GM12878 (cell line): Measurements from ENCODE around the gene CSTA. TPM values are rescaled to one million over a fixed set of nuclear protein-coding genes. Genes with fewer than 3 reads are reported as not detected.

Experiments
- ATAC-seq: fragments of 200-7000 bp; cut with Tn5 transposase; 3 replicates; pipeline ENCODE4 v1.9.1; 2020; ENCODE audit warnings: mild to moderate bottlenecking, moderate library complexity
- BruUV-seq: library from RNA; stranded (reverse); fragments of 400-500 nt; replicated peaks from 2 replicates; lab custom pipeline; 2021; lab: Mats Ljungman, UMichigan
- CTCF ChIA-PET: fragments of 300-600 bp; sonication (Branson Sonifier 250); formaldehyde crosslinking; extraction: SDS; loops from one replicate; lab custom pipeline; 2021; ENCODE audit warnings: inconsistent platforms; lab: Yijun Ruan, JAX
- POLR2A ChIA-PET: fragments of 350-600 bp; formaldehyde crosslinking; extraction: SDS; loops from one replicate; lab custom pipeline; 2021; ENCODE audit warnings: inconsistent platforms; lab: Charles Lee
- RAD21 ChIA-PET: fragments of 300-600 bp; sonication (Branson Sonifier 250); formaldehyde crosslinking; loops from one replicate; lab custom pipeline; 2023; ENCODE audit warnings: antibody characterized with exemption; ENCODE audit not compliant: unreplicated experiment; lab: Charles Lee
- SMC1A ChIA-PET: fragments of 300-600 bp; sonication (Branson Sonifier 250); formaldehyde crosslinking; loops from one replicate; lab custom pipeline; 2023; ENCODE audit not compliant: unreplicated experiment, uncharacterized antibody; lab: Charles Lee
- DNase-seq: peaks from one replicate; pipeline ENCODE4 v3.0.0-alpha.2; 2011; ENCODE audit warnings: low read depth, low spot score
- FAIRE-seq: peaks from 3 replicates; lab custom pipeline; 2011; peaks lifted over from hg19 to GRCh38; lab: Jason Lieb, UNC
- H2AFZ ChIP-seq: 2 replicates; pipeline ENCODE4 v1.6.0; 2011; ENCODE audit warnings: low read depth, low read length, control low read depth; ENCODE audit not compliant: control insufficient read depth
- H3K27ac ChIP-seq: 2 replicates; pipeline ENCODE4 v1.5.1; 2011; ENCODE audit warnings: control low read depth; ENCODE audit not compliant: control insufficient read depth, insufficient read depth
- H3K27me3 ChIP-seq, 2 experiments: replicated peaks in 1 of 2; 2 replicates each; pipeline versions ENCODE4 v1.6.0 to v1.6.1; 2011; ENCODE audit warnings: low read length in 1 of 2; ENCODE audit not compliant: control insufficient read depth in 2 of 2, insufficient read depth in 2 of 2
- H3K36me3 ChIP-seq, 2 experiments: 2 replicates each; pipeline ENCODE4 v1.5.1; 2011; ENCODE audit warnings: low read length in 1 of 2; ENCODE audit not compliant: control insufficient read depth in 2 of 2, insufficient read depth in 2 of 2
- H3K4me1 ChIP-seq: 2 replicates; pipeline ENCODE4 v1.6.1; 2011; ENCODE audit warnings: mild to moderate bottlenecking, low read length, moderate library complexity, mixed read lengths; ENCODE audit not compliant: control insufficient read depth, insufficient read depth
- H3K4me2 ChIP-seq: 2 replicates; pipeline ENCODE4 v1.6.0; 2011; ENCODE audit warnings: control low read depth; ENCODE audit not compliant: control insufficient read depth, insufficient read depth
- H3K4me3 ChIP-seq: fragments of 200-600 bp; sonication (generic); 2 replicates; pipeline ENCODE4 v1.5.1; 2016
- H3K79me2 ChIP-seq: 2 replicates; pipeline ENCODE4 v1.6.0; 2011; ENCODE audit warnings: low read length; ENCODE audit not compliant: control insufficient read depth, insufficient read depth
- H3K9ac ChIP-seq: 2 replicates; pipeline ENCODE4 v1.8.0; 2011; ENCODE audit warnings: low read length, control low read depth, mixed read lengths; ENCODE audit not compliant: control insufficient read depth, insufficient read depth
- H3K9me3 ChIP-seq: replicated peaks from 3 replicates; pipeline ENCODE4 v1.5.1; 2011; ENCODE audit warnings: mild to moderate bottlenecking, low read length; ENCODE audit not compliant: control insufficient read depth, insufficient read depth
- H4K20me1 ChIP-seq: 2 replicates; pipeline ENCODE4 v1.6.0; 2011; ENCODE audit not compliant: control insufficient read depth, insufficient read depth
- ATF7 ChIP-seq: fragments of 450-650 bp; IDR thresholded peaks from 2 replicates; pipeline ENCODE4 v1.6.1; 2016; ENCODE audit warnings: low read depth, mild to moderate bottlenecking
- CEBPB ChIP-seq, 2 experiments: fragments of 150-350 bp in 1 of 2; IDR thresholded peaks; 2 replicates each; pipeline ENCODE4 v1.6.1; 2012 to 2014; ENCODE audit warnings: low read depth in 2 of 2, low read length in 2 of 2, borderline replicate concordance in 1 of 2, inconsistent platforms in 1 of 2
- CTCF ChIP-seq, 3 experiments: IDR thresholded peaks in 2 of 3; conservative IDR thresholded peaks in 1 of 3; 2 replicates each; pipeline ENCODE4 v1.5.1; 2011; ENCODE audit warnings: low read depth in 3 of 3, low read length in 3 of 3, mild to moderate bottlenecking in 3 of 3, control low read depth in 2 of 3, moderate library complexity in 2 of 3, inconsistent platforms in 1 of 3, mixed read lengths in 1 of 3; ENCODE audit not compliant: control insufficient read depth in 2 of 3, insufficient read depth in 1 of 3; ENCODE audit errors: extremely low read depth in 1 of 3
- E2F8 ChIP-seq: fragments of 450-650 bp; IDR thresholded peaks from 2 replicates; pipeline ENCODE4 v1.6.1; 2018; ENCODE audit warnings: mild to moderate bottlenecking, low read depth, moderate library complexity; ENCODE audit not compliant: partially characterized antibody
- HSF1 ChIP-seq: fragments of 150-350 bp; IDR thresholded peaks from 2 replicates; pipeline ENCODE4 v1.6.1; 2014; ENCODE audit warnings: mild to moderate bottlenecking, low read depth, low read length
- NR2F1 ChIP-seq: fragments of 450-650 bp; conservative IDR thresholded peaks from 2 replicates; pipeline ENCODE4 v1.6.1; 2017; ENCODE audit warnings: mild to moderate bottlenecking
- PAX8 ChIP-seq: fragments of 450-650 bp; IDR thresholded peaks from 2 replicates; pipeline ENCODE4 v1.6.1; 2017; ENCODE audit warnings: mild to moderate bottlenecking, moderate library complexity
- PBX3 ChIP-seq: IDR thresholded peaks from 2 replicates; pipeline ENCODE4 v1.6.1; 2011; ENCODE audit warnings: mild to moderate bottlenecking, low read depth, low read length, moderate library complexity; ENCODE audit not compliant: insufficient replicate concordance
- POLR2AphosphoS2 ChIP-seq: IDR thresholded peaks from 2 replicates; pipeline ENCODE4 v1.6.1; 2011; ENCODE audit warnings: low read depth, mild to moderate bottlenecking, low read length, improper control_type of control experiment, moderate library complexity
- POU2F2 ChIP-seq: IDR thresholded peaks from 3 replicates; pipeline ENCODE4 v1.6.1; 2011; ENCODE audit warnings: low read depth, mild to moderate bottlenecking, low read length, borderline replicate concordance
- RB1 ChIP-seq: fragments of 450-650 bp; formaldehyde crosslinking; IDR thresholded peaks from 2 replicates; pipeline ENCODE4 v1.6.1; 2017; ENCODE audit warnings: mild to moderate bottlenecking, borderline replicate concordance
- SMAD5 ChIP-seq: IDR thresholded peaks from 2 replicates; pipeline ENCODE4 v1.6.1; 2016; ENCODE audit warnings: antibody characterized with exemption, low read depth
- SREBF2 ChIP-seq: IDR thresholded peaks from 2 replicates; pipeline ENCODE4 v1.6.1; 2012; ENCODE audit warnings: mild to moderate bottlenecking, low read length
- TBL1XR1 ChIP-seq: IDR thresholded peaks from 2 replicates; pipeline ENCODE4 v1.6.1; 2012; ENCODE audit warnings: low read depth, low read length, improper control_type of control experiment
- TCF3 ChIP-seq: IDR thresholded peaks from 2 replicates; pipeline ENCODE4 v1.6.1; 2012; ENCODE audit warnings: low read depth, mild to moderate bottlenecking, low read length, borderline replicate concordance; ENCODE audit not compliant: insufficient read depth
- YBX1 ChIP-seq: fragments of 450-650 bp; IDR thresholded peaks from 2 replicates; pipeline ENCODE4 v1.6.1; 2016; ENCODE audit warnings: antibody characterized with exemption
- ZNF207 ChIP-seq: fragments of 450-650 bp; IDR thresholded peaks from 2 replicates; pipeline ENCODE4 v1.6.1; 2014; ENCODE audit warnings: antibody characterized with exemption, mild to moderate bottlenecking, borderline replicate concordance
- WGBS: methylation state at CpG from one replicate; pipeline ENCODE4 v1.1.6; 2016; ENCODE audit warnings: low lambda C conversion rate; ENCODE audit not compliant: insufficient replicate concordance, insufficient coverage; ENCODE audit errors: missing lambda C conversion rate; 5-methylcytosine and 5-hydroxymethylcytosine counted together
- in situ Hi-C: fragments of 300-500 bp; cut with MboI; formaldehyde crosslinking; loops from 9 replicates; pipeline ENCODE4 v1.14.3; 2018; ENCODE audit warnings: mixed read lengths
- intact Hi-C: fragments of 100-400 bp; cut with micrococcal nuclease; formaldehyde crosslinking; loops from one replicate; pipeline ENCODE4 v1.14.2; 2022; ENCODE audit not compliant: unreplicated experiment
- polyA plus RNA-seq, 11 experiments: library from polyadenylated mRNA; depleted of rRNA in 4 of 11; unstranded in 6 of 11; stranded (reverse) in 5 of 11; fragments of >200 nt; fragmentation: Nextera tagmentation in 4 of 11; fragmentation: Illumina TruSeq in 1 of 11; extraction: Ambion mirVana in 4 of 11; extraction: Trizol in 1 of 11; gene quantifications; 1 replicate in 1 of 11; 2 replicates in 10 of 11; pipeline versions ENCODE4 v1.2.1 to v1.2.3, GENCODE V29; 2011 to 2016; ENCODE audit warnings: inconsistent platforms in 2 of 11, missing spikeins in 2 of 11, low read depth in 1 of 11
- total RNA-seq, 4 experiments: library from RNA; depleted of rRNA in 3 of 4; stranded (reverse); fragments of >200 nt in 3 of 4; fragmentation: Illumina TruSeq in 1 of 4; extraction: Trizol in 1 of 4; gene quantifications; 2 replicates each; pipeline versions ENCODE4 v1.2.1 to v1.2.3, GENCODE V29; 2013 to 2021

The CSTA gene
- total and polyA plus RNA-seq, 10 of the 15 experiments (the other 5 are each of a cell fraction or from before 2014, with no cell fraction given), result 1.8 to 6.7 (median 3.4) TPM

- TF ChIP-seq HSF1 (no peak), POU2F2 (no peak), RB1 (no peak)
These were observed 49.0 kb downstream of the CSTA start (continued) for GRCh38 chr3:122374034-122374433.

GRCh38 chr3:122377975-122378374 is 52.9 kb downstream of the CSTA start:
- Histone ChIP-seq H3K4me3 (no peak overlapping the region), H3K27ac (no peak overlapping the region), H2AFZ (no peak overlapping the region), H3K27me3 (no peaks in the 10 kb centered on the region), H3K9me3 (no peaks in the 10 kb centered on the region), H3K36me3 (no peaks in the 10 kb centered on the region; a peak in 2 of 4 replicates), H4K20me1 (no peaks in the 10 kb centered on the region), H3K4me1 (peaks cover 11% of the 10 kb centered on the region), H3K9ac (no peak overlapping the region), H3K4me2 (no peak overlapping the region), H3K79me2 (peaks cover 45% of the 10 kb centered on the region)
- DNase-seq (no peak), ATAC-seq (no peak), FAIRE-seq (no peak)
- no TSS peak for BruUV-seq
- ChIA-PET POLR2A (no interaction called here), SMC1A (interaction anchor here (0.6 to 3.0 kb wide), 4 partner anchors 12 to 71 kb away, joined by 3 to 33 read pairs (median 4); no protein-coding TSS in a partner anchor), CTCF (interaction anchor here (3.0 kb wide), 1 partner anchor 71 kb away, joined by 24 read pairs; no protein-coding TSS in a partner anchor), RAD21 (no interaction called here)
- intact Hi-C loops, result no loop called here
- in situ Hi-C loops, result no loop called here
- 86% methylated on average over 4 of the region's 4 CpGs for WGBS
- TF ChIP-seq ATF7 (no peak), ZNF207 (no peak), SMAD5 (no peak), CEBPB (IDR thresholded peaks at IDR 0.05; ENCODE audit: borderline replicate concordance in 1 of 2, low read depth in 2 of 2, low read length in 2 of 2) (no peak), YBX1 (no peak), NR2F1 (no peak), PAX8 (no peak), E2F8 (no peak), CTCF (IDR thresholded peaks at IDR 0.05 in 2 of 3, conservative IDR thresholded peaks at IDR 0.05 in 1 of 3; ENCODE audit: control insufficient read depth in 2 of 3, extremely low read depth in 1 of 3, insufficient read depth in 1 of 3, low read depth in 3 of 3, low read length in 3 of 3) (no peak), SREBF2 (no peak), TCF3 (no peak), PBX3 (no peak), POLR2AphosphoS2 (no peak), TBL1XR1 (no peak)
